GDM1 (cell line): ENCODE measurements around the gene CNGA1.
"Not testable (repeated sequence)": the region's sequence is repeated elsewhere in the genome, so short reads cannot be mapped to it uniquely, and the experiment has no call there.

Experiments
- DNase-seq: peaks from one replicate; lab custom pipeline; 2025; lab: John Stamatoyannopoulos, UW

Gene CNGA1

DNA sequence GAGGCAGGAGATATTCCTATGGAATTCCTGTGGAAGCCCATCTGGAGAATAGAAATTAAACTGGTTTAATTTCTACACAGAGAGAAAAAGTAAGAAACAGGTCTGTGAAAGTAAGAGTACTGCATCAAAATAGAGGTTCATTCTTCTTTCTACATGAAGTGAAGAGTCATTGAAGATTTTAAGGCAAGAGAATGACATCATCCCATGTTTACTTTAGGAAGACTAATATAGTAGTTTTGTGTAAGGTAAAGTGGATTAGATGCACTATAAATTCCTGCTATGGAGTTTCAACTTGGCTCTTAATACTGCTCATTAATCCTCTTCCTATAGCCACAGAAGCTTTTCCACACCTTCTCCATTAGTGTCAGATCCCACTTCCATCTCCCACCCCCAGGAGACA, 47.6 kb downstream of the CNGA1 start:
- no peak for DNase-seq

DNA sequence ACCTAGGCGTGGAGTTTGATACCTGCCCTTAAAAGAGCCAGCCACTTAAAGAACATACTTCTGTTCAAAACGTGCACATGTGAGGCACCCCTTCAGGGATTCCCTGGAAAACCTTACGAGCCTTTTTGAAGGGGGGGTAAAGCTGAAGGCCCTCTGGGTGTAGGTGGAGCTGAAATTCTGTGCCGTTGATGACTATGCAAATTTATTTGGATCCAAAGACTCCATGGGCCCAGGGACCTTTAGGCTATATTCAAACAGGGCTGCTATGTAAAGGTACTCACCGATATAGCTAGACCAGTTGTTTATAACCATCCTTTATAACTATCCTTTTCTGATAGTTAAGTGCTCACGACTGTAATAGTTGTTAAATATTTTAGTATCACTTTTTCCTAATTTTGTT, 61.8 kb downstream of the CNGA1 start:
- no peak for DNase-seq

DNA sequence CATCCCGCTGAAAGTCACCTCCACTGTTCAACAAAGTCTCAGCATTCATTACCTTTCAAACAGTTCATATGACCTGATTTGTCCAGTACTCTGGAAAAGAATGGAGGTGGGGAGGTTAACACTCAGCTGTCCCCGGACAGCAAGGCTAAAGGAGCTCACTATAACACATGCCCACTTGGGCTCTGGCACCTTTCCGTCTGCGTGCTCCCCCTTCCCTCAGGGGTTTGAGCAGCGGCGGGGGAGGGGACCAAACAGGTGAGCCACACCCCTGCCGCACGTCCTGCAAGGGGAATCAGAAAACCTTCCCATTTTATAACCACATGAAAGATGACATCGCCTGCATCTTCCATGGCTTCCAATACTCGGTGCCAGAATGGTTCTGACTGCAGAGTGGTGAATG, 62.2 kb downstream of the CNGA1 start:
- DNase-seq: no peak

DNA sequence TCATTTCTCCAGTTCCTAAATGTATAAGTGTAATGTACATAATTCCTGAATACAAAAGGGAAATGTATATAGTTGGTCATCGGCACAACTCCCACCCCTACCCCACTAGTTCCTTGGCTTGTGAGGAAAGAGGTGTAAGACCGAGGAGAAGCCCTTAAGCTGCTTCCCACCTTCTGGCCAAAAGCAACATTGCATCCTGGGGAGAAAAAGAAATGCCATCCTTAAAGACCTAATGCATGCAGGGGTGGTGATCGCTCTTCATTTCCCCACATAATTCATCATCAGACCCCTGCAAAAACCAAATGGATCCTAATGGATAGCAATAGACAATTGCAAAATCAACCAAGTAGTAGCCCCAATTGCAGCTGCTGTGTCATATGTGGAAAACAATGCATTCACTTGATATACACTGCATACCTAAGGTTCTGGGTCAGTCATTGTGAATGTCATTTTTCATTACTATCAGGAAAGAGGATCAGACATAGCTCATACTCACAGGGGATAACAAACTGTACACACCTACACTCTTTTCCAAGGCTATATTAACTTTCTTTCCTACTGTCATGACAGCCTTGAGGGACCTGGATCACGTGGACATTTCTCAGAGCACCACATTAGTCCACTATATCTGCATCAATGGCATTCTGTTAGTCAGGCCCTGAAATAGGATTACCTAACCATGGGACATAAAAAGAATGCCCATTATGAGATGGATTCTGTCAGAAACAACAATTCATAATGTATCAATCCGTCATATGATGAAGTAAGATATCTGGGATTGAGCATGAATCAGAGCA, 70.4 kb downstream of the CNGA1 start:
- no peak for DNase-seq

DNA sequence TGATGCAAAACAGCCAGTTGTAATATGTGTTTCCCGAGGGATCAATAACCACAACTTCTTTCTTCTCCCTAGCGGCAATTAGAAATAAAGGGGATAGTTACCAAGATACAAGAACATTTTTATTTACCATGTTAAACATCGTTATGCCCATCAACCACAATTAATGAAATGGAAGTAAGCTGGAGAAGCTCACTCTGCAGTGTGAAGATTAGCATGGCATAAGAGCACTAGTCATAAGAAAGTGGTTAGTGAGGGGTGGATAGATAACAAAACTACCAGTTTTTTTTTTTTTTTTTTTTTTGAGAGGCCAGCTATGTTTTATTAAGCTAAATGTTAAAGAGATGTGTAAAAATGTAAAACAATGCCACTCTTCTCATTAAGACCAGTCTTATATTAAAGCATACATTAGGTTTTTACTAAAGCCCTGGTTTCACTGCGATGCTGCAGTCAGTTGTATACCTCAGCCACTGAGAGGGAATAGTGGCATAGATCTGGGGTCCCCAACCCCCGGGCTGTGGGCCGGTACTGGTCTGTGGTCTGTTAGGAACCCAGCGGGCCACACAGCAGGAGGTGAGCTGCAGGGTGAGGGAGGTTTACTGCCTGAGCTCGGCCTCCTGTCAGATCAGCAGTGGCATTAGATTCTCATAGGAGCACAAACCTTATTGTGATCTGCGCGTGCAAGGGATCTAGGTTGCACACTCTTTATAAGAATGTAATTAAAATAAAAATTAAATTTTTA, 74.2 kb downstream of the CNGA1 start:
- DNase-seq: no peak

DNA sequence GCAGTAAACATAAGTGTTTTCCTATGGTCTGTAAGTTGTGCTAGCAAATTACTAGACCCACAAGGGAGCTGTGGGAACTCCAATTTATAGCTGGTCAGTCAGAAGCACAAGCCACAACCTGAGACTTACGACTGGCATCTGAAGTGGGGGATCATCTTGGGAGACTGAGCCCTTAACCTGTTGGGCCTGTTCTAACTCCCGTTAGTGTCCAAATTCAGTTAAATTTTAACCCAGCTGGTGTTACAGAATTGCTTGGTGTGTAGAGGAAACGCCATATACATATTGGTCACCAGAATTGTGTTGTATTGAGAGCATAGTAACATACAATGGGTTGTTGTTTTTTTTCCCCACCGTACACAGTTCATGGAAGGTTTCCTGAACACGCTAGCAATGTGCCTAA, 77.0 kb downstream of the CNGA1 start:
- no peak for DNase-seq

DNA sequence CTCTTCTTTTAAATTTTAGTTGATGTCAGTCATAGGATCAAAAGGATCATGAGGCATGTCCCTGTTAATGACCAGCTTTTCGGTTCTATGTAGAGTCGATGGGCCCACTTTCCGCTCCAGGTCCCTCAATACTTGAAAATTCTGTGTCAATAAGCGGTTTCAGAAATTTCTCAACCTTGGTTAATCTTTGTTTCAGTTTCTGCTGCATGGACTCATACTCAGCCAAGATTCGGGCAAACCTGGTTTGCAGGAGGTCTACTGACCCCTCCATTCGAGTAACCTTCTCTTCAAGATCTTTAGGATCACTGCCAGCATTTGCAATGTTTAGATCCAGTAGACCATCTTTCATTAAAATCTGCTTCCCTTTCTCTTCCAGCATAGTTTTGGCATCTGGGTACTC, 80.1 kb downstream of the CNGA1 start:
- DNase-seq: no peak

DNA sequence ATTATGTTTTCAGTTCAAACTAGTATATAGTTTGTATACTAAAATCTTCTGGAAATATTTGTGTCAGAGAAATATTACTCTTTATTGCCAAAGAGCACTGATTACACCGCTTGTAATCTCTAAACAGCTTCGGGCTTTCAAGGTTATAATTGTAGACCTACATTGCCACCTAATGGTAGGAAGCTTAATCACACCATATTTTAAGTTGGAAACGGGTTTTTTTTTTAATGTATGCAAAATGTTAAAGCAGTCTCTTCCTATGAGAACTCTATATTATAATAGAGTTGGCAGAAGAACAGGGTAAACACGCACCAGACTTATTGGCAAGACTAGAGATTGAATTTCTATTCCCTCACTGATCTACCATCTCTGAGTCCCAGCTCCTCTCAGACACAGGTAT, 82.6 kb downstream of the CNGA1 start:
- DNase-seq: peak; percentile 6

DNA sequence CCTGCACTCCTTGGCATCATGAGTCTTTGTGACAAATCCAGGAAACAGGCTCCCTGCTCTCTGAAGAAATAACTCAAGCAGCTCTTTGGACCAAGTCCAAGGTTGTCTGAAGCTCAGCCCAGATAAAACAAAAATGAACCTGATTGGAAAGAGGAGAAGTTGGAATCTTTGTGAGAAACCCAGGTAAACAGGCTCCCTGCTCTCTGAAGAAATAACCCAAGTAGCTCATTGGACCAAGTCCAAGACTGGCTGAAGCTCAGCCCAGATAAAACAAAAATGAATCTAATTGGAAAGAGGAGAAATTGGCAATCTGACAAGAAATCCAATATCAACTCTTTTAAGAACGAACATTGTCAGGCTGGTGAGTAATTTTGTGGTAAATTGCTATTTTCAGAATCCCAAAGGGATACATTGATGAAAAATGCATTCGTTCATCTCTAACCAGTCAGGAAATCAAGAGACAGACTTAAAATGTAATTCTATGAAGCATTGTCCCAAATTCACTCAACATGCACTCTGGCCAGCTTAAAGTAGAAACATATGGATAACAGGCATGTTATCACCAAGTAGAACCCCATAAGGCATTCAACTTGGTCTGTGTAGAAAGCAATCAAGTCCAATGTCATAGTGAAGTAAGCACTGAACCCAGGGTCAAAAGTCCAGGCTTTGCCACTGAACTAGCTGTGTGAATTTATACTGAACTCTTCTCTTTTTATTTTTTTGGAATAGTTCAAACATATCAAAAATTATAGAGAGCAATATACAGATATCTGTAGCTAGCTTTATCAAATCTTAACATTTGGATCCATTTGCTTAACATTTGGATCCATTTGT, 85.3 kb downstream of the CNGA1 start:
- no peak for DNase-seq

DNA sequence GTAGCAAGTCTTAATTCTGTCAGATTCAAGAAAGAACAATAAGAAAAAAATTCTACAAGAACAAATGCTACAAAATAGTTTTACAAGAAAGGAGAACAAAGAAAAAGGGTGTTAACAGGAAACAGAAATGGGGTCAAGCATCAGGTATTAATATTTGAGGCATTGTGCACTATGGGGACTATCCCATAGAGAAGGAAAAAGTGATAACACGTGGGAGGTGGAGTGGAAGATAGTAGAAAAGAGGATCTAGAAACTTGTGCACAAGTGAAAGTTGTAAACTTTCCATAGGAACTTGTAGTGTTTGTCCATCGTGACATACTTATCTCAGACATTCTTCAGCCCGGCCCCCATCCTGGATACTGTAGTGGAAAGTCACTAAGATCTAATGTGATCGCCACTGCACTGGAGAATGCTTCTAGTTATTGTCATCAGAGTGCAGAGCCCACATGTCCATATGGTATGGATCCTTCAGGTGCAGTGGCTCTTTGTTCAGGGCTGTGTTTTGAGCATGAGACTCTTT, 86.7 kb downstream of the CNGA1 start:
- DNase-seq: no peak

DNA sequence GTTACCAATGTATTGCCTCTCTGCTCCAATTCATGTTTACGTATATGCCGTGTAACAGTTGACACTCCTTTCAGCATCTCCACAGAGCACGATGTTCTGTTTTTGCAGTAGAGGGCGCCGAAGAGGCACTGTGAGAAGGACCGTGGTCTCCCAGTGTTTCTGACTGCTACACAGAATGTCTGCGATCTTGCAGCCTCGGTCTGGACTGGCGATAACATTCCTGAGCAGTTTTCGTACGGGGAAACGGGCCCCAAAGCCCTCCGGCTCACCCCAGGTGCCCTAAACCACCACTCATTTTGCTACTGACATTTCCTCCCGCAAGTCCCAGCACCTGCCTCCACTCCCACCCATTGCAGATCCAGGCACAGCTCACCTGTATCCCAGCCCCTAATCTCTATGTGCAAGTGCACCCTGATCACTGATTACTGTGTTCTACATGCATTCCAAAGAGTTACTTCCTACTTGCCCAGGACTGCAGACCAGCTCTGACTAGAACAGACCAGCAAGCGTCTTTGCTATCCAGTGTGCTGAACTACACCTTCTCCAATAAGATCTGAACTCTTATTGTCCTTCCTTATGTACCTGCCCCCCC, 89.7 kb downstream of the CNGA1 start:
- DNase-seq: no peak

DNA sequence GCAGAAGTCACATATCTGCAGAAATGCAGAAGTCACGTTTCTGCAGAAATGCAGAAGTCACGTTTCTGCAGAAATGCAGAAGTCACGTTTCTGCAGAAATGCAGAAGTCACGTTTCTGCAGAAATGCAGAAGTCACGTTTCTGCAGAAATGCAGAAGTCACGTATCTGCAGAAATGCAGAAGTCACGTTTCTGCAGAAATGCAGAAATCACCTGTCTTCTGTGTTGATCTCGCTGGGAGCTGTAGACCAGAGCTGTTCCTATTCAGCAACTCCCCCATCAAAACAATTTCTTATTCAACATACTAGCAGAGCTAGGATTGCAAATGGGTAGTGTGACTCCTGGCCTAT, 93.2 kb downstream of the CNGA1 start:
- DNase-seq: not testable (repeated sequence)

DNA sequence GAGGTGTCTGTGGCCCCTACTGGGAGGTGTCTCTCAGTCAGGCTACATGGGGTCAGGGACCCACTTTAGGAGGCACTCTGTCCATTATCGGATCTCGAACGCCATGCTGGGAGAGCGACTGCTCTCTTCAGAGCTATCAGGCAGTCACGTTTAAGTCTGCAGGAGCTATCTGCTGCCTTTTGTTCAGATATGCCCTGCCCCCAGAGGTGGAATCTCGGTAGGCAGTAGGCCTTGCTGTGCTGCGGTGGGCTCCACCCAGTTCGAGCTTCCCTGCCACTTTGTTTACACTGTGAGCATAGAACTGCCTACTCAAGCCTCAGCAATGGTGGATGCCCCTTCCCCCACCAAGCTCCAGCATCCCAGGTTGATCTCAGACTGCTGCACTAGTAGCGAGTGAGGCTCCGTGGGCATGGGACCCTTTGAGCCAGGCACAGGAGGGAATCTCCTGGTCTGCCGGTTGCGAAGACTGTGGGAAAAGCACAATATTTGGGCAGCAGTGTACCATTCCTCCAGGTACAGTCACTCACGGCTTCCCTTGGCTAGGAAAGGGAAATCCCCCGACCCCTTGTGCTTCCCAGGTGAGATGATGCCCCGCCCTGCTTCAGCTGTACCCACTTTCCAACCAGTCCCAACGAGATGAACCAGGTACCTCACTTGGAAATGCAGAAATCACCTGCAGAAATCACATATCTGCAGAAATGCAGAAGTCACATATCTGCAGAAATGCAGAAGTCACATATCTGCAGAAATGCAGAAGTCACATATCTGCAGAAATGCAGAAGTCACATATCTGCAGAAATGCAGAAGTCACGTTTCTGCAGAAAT, 93.8 kb downstream of the CNGA1 start:
- DNase-seq: not testable (repeated sequence)

DNA sequence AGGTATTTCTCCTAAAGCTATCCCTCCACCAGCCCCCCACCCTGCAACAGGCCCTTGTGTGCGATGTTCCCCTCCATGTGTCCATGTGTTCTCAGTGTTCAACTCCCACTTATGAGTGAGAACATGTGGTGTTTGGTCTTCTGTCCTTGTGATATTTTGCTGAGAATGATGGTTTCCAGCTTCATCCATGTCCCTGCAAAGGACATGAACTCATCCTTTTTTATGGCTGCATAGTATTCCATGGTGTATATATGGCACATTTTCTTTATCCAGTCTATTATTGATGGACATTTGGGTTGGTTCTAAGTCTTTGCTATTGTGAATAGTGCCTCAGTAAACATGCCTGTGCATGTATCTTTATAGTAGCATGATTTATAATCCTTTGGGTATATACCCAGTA, 99.3 kb downstream of the CNGA1 start:
- DNase-seq: not testable (repeated sequence)

DNA sequence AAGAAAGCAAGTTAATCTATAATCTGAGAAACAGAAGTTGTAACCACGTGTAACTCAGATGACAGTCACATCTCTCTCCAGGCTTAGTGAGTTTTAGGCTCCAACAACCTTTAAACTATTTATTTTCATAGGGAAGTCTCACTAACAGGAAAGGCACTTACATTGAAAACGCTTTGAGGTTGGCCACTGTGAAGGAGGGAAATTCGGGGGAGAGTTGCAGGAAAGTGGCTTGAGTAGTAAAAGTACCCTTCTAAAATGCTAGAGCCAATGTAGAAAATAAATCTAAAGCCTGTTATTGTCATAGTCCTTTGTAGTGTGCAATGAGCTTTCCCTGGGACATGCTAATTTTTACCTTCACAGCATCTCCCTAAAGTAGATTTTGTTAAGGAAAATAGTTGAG, 101.1 kb downstream of the CNGA1 start:
- no peak for DNase-seq

DNA sequence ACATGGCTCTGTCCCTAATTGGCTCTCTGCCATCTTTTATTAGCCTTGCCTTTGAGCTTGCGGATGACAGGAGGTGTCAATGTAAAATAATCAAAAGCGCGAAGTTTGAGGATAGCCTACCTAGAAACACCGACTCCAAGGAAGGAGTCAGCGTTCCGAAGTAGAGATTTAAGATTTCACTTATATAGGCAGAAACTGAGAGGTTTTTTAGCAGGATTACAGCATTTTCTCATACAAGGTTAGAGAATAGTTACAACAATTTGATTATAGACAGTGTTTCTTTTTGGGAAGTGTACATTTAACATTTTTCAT, 101.6 kb downstream of the CNGA1 start:
- no peak for DNase-seq

DNA sequence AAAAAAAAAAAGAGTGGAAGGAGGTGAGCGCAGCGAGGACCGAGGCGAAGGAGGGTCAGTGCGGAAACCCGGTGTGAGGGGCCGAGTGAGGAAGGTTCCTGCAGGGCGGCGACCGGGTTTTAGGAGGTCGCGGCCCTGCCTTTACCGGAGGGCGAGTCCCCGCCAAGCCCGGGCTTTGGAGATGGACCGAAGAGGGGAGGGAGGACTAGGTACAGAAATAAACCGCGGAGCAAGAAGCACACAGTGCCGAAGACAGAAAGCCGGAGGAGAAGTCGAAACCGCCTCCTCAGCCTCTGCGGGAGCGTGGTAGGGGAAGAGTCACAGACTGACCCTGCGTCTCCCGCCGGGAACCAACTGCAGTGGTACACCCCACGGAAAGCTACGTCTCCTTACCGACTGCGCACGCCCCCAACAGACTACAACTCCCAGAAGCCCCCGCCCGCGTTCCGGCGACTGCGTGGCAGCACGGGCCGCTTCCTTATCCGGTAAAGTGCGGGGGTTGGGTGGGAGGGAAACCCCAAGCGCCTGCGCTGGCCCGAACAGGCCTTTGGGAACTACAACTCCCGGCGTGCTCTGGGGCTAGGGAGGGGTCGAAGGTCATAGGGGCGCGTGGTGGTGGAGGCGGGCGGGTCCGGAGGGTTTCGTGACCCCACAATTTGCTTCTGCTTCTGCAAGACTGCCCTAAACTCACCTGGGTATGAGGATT, 102.1 kb downstream of the CNGA1 start, which contains the start of gene NFXL1:
TSS of gene NFXL1 (minus strand) at position 364 of the 706 bp plus-strand sequence. CDS start 380 bp downstream, outside the sequence.
- DNase-seq: peak; percentile 96

DNA sequence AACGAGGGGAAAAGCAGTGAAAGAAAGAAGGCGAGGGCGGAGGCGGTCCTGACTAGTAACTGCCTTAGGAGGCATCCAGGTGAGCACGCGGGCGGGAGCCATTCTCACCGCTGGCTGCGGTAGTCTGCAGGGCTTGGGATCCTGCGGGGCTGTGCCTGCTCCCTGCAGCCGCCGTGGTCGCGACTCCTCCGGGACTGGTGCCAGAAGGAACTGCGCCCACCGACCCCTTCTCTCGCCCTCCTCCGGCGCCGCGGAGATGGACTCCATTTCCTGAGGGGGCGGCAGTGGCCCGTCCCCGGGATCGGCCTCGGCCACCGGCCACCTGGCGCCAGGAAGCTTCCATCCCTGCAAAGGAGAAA, 102.6 kb downstream of the CNGA1 start:
- no peak for DNase-seq

DNA sequence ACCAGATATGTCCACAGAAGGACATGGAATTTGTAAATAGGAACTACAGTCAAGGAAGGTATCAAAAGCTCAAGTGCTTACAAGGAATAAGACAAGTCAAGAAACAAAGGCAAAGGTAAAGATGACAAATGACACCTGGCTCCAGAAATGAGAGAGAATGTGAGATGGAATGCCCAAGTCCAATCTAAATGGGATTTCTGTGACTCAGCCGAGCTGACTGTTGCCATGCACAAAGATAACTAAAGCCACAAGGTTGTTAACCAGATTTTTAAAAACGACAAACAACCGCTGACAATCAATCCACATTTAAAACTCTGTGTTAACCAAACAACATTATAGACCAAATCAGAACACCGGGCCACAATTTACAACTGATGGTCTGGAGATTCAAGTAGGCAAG, 103.2 kb downstream of the CNGA1 start:
- no peak for DNase-seq

DNA sequence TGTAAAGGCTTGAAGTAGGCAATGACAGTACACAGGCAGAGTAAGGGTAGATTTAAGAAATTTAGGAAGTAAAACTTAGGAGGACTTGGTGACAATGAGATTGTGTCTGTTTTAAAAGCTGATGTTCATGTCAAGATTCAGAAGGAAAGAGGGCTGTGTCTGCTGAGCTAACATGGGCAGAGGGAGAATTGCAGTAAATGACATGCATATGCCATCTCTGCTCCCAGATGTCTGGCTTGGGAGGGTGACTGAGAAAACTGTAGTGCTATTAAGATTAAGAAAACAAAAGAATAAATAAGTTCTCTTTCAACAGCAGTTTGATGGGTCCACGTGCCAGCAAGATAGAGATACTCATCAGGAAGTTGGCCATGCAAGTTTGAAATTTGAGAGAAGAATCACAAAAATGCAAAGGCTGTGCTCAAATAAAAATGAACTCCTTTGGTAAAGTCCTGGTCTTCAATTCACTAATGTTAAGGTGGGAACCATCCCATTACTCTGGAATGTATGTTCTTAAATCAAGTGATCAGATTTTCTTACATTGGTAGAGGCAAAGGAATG, 109.3 kb downstream of the CNGA1 start:
- no peak for DNase-seq
